ENCODE data around the gene SPDEF.

GRCh38 chr6:34535199-34535598, 20.9 kb downstream of the SPDEF start:
- TF ChIP-seq CTCF (conservative IDR thresholded peaks at IDR 0.05; ENCODE audit: low read depth in 2 of 2) (no peak), EZH2 (IDR thresholded peaks at IDR 0.05; ENCODE audit: low read depth, unreplicated experiment) (no peak), ZNF114 (CRISPR knock-in tag; IDR thresholded peaks at IDR 0.05) (no peak), REST (IDR thresholded peaks at IDR 0.05; ENCODE audit: unreplicated experiment) (no peak), POLR2AphosphoS5 (IDR thresholded peaks at IDR 0.05; ENCODE audit: low read depth) (no peak), EZH2phosphoT487 (IDR thresholded peaks at IDR 0.05; ENCODE audit: unreplicated experiment) (no peak), CREB1 (CRISPR knock-in tag; IDR thresholded peaks at IDR 0.05; ENCODE audit: low read depth) (no peak), JUNB (IDR thresholded peaks at IDR 0.05; ENCODE audit: unreplicated experiment) (no peak)
- TF ChIP-seq, protein P1, sequence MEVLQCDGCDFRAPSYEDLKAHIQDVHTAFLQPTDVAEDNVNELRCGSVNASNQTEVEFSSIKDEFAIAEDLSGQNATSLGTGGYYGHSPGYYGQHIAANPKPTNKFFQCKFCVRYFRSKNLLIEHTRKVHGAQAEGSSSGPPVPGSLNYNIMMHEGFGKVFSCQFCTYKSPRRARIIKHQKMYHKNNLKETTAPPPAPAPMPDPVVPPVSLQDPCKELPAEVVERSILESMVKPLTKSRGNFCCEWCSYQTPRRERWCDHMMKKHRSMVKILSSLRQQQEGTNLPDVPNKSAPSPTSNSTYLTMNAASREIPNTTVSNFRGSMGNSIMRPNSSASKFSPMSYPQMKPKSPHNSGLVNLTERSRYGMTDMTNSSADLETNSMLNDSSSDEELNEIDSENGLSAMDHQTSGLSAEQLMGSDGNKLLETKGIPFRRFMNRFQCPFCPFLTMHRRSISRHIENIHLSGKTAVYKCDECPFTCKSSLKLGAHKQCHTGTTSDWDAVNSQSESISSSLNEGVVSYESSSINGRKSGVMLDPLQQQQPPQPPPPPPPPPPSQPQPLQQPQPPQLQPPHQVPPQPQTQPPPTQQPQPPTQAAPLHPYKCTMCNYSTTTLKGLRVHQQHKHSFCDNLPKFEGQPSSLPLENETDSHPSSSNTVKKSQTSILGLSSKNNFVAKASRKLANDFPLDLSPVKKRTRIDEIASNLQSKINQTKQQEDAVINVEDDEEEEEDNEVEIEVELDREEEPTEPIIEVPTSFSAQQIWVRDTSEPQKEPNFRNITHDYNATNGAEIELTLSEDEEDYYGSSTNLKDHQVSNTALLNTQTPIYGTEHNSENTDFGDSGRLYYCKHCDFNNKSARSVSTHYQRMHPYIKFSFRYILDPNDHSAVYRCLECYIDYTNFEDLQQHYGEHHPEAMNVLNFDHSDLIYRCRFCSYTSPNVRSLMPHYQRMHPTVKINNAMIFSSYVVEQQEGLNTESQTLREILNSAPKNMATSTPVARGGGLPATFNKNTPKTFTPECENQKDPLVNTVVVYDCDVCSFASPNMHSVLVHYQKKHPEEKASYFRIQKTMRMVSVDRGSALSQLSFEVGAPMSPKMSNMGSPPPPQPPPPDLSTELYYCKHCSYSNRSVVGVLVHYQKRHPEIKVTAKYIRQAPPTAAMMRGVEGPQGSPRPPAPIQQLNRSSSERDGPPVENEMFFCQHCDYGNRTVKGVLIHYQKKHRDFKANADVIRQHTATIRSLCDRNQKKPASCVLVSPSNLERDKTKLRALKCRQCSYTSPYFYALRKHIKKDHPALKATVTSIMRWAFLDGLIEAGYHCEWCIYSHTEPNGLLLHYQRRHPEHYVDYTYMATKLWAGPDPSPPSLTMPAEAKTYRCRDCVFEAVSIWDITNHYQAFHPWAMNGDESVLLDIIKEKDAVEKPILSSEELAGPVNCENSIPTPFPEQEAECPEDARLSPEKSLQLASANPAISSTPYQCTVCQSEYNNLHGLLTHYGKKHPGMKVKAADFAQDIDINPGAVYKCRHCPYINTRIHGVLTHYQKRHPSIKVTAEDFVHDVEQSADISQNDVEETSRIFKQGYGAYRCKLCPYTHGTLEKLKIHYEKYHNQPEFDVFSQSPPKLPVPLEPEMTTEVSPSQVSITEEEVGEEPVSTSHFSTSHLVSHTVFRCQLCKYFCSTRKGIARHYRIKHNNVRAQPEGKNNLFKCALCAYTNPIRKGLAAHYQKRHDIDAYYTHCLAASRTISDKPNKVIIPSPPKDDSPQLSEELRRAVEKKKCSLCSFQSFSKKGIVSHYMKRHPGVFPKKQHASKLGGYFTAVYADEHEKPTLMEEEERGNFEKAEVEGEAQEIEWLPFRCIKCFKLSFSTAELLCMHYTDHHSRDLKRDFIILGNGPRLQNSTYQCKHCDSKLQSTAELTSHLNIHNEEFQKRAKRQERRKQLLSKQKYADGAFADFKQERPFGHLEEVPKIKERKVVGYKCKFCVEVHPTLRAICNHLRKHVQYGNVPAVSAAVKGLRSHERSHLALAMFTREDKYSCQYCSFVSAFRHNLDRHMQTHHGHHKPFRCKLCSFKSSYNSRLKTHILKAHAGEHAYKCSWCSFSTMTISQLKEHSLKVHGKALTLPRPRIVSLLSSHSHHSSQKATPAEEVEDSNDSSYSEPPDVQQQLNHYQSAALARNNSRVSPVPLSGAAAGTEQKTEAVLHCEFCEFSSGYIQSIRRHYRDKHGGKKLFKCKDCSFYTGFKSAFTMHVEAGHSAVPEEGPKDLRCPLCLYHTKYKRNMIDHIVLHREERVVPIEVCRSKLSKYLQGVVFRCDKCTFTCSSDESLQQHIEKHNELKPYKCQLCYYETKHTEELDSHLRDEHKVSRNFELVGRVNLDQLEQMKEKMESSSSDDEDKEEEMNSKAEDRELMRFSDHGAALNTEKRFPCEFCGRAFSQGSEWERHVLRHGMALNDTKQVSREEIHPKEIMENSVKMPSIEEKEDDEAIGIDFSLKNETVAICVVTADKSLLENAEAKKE (CRISPR knock-in tag; IDR thresholded peaks at IDR 0.05), result no peak
